Activated naive CD4-positive, alpha-beta T cell treated with anti-CD3 and anti-CD28 coated beads, Interleukin-2, amount 10 ng/mL, durations not matched to agents 5 hours and 36 hours (primary cell): ENCODE measurements around the gene NFKBIB. TPM values are rescaled to one million over a fixed set of nuclear protein-coding genes. Genes with fewer than 3 reads are reported as not detected.

Source experiments
- total RNA-seq, 2 experiments: library from RNA; stranded (reverse); gene quantifications; one replicate each; pipeline ENCODE4 v1.2.3, GENCODE V29; 2021

NFKBIB gene
- 10 to 100 TPM; 25.2 to 27.5 TPM for total RNA-seq

DNA sequence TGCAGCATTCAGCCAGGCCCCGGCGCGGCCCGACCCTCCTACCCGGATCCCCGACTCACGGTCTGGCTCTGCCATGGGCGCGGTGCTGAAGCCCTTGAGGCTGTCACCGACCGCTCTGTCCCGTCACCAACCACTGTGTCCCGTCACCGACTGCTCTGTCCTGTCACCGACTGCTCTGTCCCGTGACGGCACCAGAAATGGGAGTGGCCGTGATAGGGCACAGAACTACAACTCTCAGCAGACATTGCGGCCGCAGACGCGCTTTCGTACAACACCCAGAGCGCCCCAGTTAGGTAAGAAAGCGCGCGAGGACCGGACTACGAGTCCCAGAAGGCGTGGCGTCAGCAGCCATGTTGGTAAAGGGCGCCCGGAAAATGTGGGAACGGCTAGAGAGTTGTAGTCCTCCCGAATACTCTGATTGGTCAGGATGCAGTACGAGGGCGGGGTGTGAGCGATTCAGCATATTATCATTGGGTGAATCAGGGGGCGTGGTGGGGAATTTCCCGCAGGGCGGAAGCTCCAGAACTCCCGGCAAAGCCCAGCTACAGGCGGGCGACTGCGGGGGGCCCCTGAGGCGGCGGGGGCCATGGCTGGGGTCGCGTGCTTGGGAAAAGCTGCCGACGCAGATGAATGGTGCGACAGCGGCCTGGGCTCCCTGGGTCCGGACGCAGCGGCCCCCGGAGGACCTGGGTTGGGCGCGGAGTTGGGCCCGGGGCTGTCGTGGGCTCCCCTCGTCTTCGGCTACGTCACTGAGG, at the start of gene NFKBIB, which contains the start of gene SIRT2:
NFKBIB (plus strand) TSS at position 523 of the 755 bp plus-strand sequence; CDS start at position 587, 64 bp downstream.
SIRT2 (minus strand) TSS at position 172 of the 755 bp plus-strand sequence; CDS start at position 75, 97 bp downstream.

DNA sequence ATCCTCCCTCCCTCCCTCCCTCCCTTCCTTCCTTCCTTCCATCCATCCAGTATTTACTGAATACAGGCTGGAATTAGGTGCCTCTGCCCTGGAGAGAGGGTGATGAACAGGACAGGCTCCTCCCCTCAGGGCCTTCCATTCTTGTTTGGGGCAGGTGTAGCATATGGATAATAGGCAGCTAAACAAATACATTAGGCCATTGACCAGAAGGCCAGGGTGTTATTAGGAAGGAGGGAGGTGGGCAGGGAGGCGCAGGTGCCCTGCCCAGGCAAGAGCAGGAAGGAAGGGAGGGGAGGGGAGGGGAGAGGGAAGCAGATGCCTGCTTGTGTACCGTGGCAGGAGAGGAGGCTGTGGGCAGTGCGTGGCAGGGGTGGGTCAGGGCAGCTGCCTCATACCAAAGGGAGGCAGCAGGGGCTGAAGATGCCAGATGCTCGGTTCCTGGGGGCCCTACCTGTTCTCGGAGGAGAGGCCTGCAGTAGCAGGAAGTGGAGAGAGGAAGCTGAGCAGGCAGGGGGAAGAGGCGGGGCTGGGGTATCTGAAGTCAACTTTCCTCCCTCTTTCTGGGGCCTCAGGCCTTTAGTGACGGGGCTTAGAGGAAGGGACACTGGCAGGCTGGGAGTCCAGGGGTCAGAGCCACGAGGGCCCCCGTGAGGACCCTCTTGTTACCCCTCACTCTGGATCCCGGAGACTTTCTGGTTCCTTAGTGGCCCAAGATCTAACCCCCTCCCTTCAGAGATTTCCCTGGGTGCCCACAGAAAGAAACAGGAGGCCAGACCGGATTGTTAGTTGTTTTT, 21.8 kb upstream of the NFKBIB start, which contains the start of gene RINL:
RINL (minus strand) TSS at position 495 of the 794 bp plus-strand sequence. CDS start 1,533 bp downstream, outside the sequence.

GRCh38 chr19:38929929-38930775, 30.4 kb downstream of the NFKBIB start, which contains the start of gene SARS2:
TSS of gene SARS2 (minus strand) at chr19:38930763. CDS start at chr19:38930736, 27 bp downstream.

GRCh38 chr19:38930776-38931520, 31.2 kb downstream of the NFKBIB start, which contains the start of gene MRPS12:
TSS of gene MRPS12 (plus strand) at chr19:38930944. CDS start at chr19:38931295, 351 bp downstream.

Other genes starting within 250 kb of the NFKBIB start
- 10 to 100 TPM; 10.2 to 10.3 TPM for gene CAPN12, start 155.5 kb upstream of the NFKBIB start, total RNA-seq
- gene LGALS7, start 126.5 kb upstream of the NFKBIB start, total RNA-seq, result not detected
- not detected for gene LGALS7B, start 110.8 kb upstream of the NFKBIB start, total RNA-seq
- gene LGALS4, start 87.0 kb upstream of the NFKBIB start, total RNA-seq, result 1 to 10 TPM; 1.6 to 2.2 TPM
- gene ECH1, start 68.2 kb upstream of the NFKBIB start, total RNA-seq, result 100 to 1,000 TPM; 146 to 156 TPM
- 100 to 1,000 TPM; 430 to 450 TPM for gene HNRNPL, start 50.0 kb upstream of the NFKBIB start, total RNA-seq
- 10 to 100 TPM; 56.6 to 64.4 TPM for gene RINL, start 21.7 kb upstream of the NFKBIB start, total RNA-seq
- 10 to 100 TPM; 44.2 to 47.9 TPM for gene SIRT2, start 351 bp upstream of the NFKBIB start, total RNA-seq
- gene CCER2, start 12.2 kb downstream of the NFKBIB start, total RNA-seq, result under 1 TPM; 0.43 to 0.83 TPM
- gene SARS2, start 30.8 kb downstream of the NFKBIB start, total RNA-seq, result 10 to 100 TPM; 31.1 to 31.7 TPM
- gene MRPS12, start 31.0 kb downstream of the NFKBIB start, total RNA-seq, result 10 to 100 TPM; 41.9 to 42.3 TPM
- not detected for gene FBXO17, start 75.8 kb downstream of the NFKBIB start, total RNA-seq
- gene FBXO27, start 132.6 kb downstream of the NFKBIB start, total RNA-seq, result not detected
- gene ACP7, start 184.4 kb downstream of the NFKBIB start, total RNA-seq, result not detected
- 10 to 100 TPM; 15.1 to 15.5 TPM for gene PAK4, start 225.8 kb downstream of the NFKBIB start, total RNA-seq